ENCODE measurements around the gene MTERF2. TPM values are rescaled to one million over a fixed set of nuclear protein-coding genes. Genes with fewer than 3 reads are reported as not detected.

The MTERF2 gene
- 4.2 and 6.9 TPM in 2 replicates for total RNA-seq

GRCh38 chr12:106986625-106987389 lies at the start of gene MTERF2:
TSS of gene MTERF2 (minus strand) at chr12:106987146. CDS start at chr12:106978714, 8,432 bp downstream.
- H3K27me3 ChIP-seq (ENCODE audit: control insufficient read depth, insufficient read depth, low read length): no peaks in the 10 kb centered on the region
- DNase-seq (ENCODE audit: low read depth): peak; percentile 75

GRCh38 chr12:107035733-107036132 lies 48.8 kb upstream of the MTERF2 start:
- no peak overlapping the region for H3K4me3 ChIP-seq (ENCODE audit: low read depth, low read length)

More at GRCh38 chr12:106986625-106987389, at the start of gene MTERF2:
- Histone ChIP-seq H3K36me3 (ENCODE audit: control insufficient read depth, insufficient read depth, low read length) (no peaks in the 10 kb centered on the region), H3K4me3 (ENCODE audit: low read depth, low read length) (peak within 1 kb of the TSS; percentile 88)
- TF ChIP-seq CTCF (IDR thresholded peaks at IDR 0.05; ENCODE audit: insufficient read depth, low read length, poor library complexity, severe bottlenecking): no peak

GRCh38 chr12:107033758-107034739 lies 47.1 kb upstream of the MTERF2 start:
- H3K4me3 ChIP-seq (ENCODE audit: low read depth, low read length): no peak overlapping the region
- H3K36me3 ChIP-seq (ENCODE audit: control insufficient read depth, insufficient read depth, low read length): no peaks in the 10 kb centered on the region
- no peak for DNase-seq (ENCODE audit: low read depth)
- H3K27me3 ChIP-seq (ENCODE audit: control insufficient read depth, insufficient read depth, low read length): no peaks in the 10 kb centered on the region
- TF ChIP-seq CTCF (IDR thresholded peaks at IDR 0.05; ENCODE audit: insufficient read depth, low read length, poor library complexity, severe bottlenecking): no peak

More at GRCh38 chr12:107035733-107036132, 48.8 kb upstream of the MTERF2 start:
- no peak for DNase-seq (ENCODE audit: low read depth)
- Histone ChIP-seq H3K27me3 (ENCODE audit: control insufficient read depth, insufficient read depth, low read length) (no peaks in the 10 kb centered on the region), H3K36me3 (ENCODE audit: control insufficient read depth, insufficient read depth, low read length) (no peaks in the 10 kb centered on the region)
- TF ChIP-seq CTCF (IDR thresholded peaks at IDR 0.05; ENCODE audit: insufficient read depth, low read length, poor library complexity, severe bottlenecking): no peak

GRCh38 chr12:107032266-107032665 lies 45.3 kb upstream of the MTERF2 start:
- TF ChIP-seq CTCF (IDR thresholded peaks at IDR 0.05; ENCODE audit: insufficient read depth, low read length, poor library complexity, severe bottlenecking): no peak
- no peak overlapping the region for H3K4me3 ChIP-seq (ENCODE audit: low read depth, low read length)

GRCh38 chr12:107031061-107031460 lies 44.1 kb upstream of the MTERF2 start:
- no peak overlapping the region for H3K4me3 ChIP-seq (ENCODE audit: low read depth, low read length)
- DNase-seq (ENCODE audit: low read depth): no peak
- H3K36me3 ChIP-seq (ENCODE audit: control insufficient read depth, insufficient read depth, low read length): no peaks in the 10 kb centered on the region
- H3K27me3 ChIP-seq (ENCODE audit: control insufficient read depth, insufficient read depth, low read length): no peaks in the 10 kb centered on the region
- no peak for TF ChIP-seq CTCF (IDR thresholded peaks at IDR 0.05; ENCODE audit: insufficient read depth, low read length, poor library complexity, severe bottlenecking)

More at GRCh38 chr12:107032266-107032665, 45.3 kb upstream of the MTERF2 start:
- Histone ChIP-seq H3K36me3 (ENCODE audit: control insufficient read depth, insufficient read depth, low read length) (no peaks in the 10 kb centered on the region), H3K27me3 (ENCODE audit: control insufficient read depth, insufficient read depth, low read length) (no peaks in the 10 kb centered on the region)
- no peak for DNase-seq (ENCODE audit: low read depth)

Data from kidney epithelial cell (primary cell).